Activated CD8-positive, alpha-beta memory T cell treated with anti-CD3 and anti-CD28 coated beads for 48 hours (primary cell): ENCODE data around the gene POTEE.
"Not testable (repeated sequence)": the region's sequence is repeated elsewhere in the genome, so short reads cannot be mapped to it uniquely, and the experiment has no call there.

Source experiments
- DNase-seq, 3 experiments: peaks; one replicate each; pipeline ENCODE4 v3.0.0-alpha.2; 2020; ENCODE audit warnings: low read depth in 2 of 3, low spot score in 2 of 3

The POTEE gene

GRCh38 chr2:131209030-131209772 is at the start of gene POTEE:
POTEE (plus strand) TSS chr2:131209536; CDS start chr2:131218403, 8,867 bp downstream.
- DNase-seq = not testable (repeated sequence)

GRCh38 chr2:131165562-131165961 is 43.8 kb upstream of the POTEE start:
- not testable (repeated sequence) for DNase-seq

GRCh38 chr2:131168538-131168937 is 40.8 kb upstream of the POTEE start:
- no peak for DNase-seq

GRCh38 chr2:131178050-131178449 is 31.3 kb upstream of the POTEE start:
- not testable (repeated sequence) for DNase-seq

- DNase-seq = not testable (repeated sequence)
Measured at GRCh38 chr2:131178721-131179418, 30.5 kb upstream of the POTEE start.

- DNase-seq = not testable (repeated sequence)
Measured at GRCh38 chr2:131181451-131181850, 27.9 kb upstream of the POTEE start.

- DNase-seq = not testable (repeated sequence)
Measured at GRCh38 chr2:131193421-131193820, 15.9 kb upstream of the POTEE start.

GRCh38 chr2:131196186-131196585 is 13.2 kb upstream of the POTEE start:
- not testable (repeated sequence) for DNase-seq

- DNase-seq = no peak
Measured at GRCh38 chr2:131201098-131201497, 8.2 kb upstream of the POTEE start.

GRCh38 chr2:131207839-131208238 is 1.5 kb upstream of the POTEE start:
- DNase-seq = not testable (repeated sequence)

- DNase-seq = not testable (repeated sequence)
Measured at GRCh38 chr2:131209773-131210104, 403 bp downstream of the POTEE start.

GRCh38 chr2:131210434-131211211 is 1.3 kb downstream of the POTEE start:
- DNase-seq = not testable (repeated sequence)

GRCh38 chr2:131217238-131217986 is 8.1 kb downstream of the POTEE start:
- DNase-seq = not testable (repeated sequence)

GRCh38 chr2:131235543-131236449 is 26.5 kb downstream of the POTEE start:
- not testable (repeated sequence) for DNase-seq
